GM23338 (cell line): ENCODE results near the gene PPFIBP2. TPM values are rescaled to one million over a fixed set of nuclear protein-coding genes. Genes with fewer than 3 reads are reported as not detected.

Experiments
- ATAC-seq: fragments of 200-7000 bp; cut with Tn5 transposase; 3 replicates; pipeline ENCODE4 v1.9.1; 2020
- DNase-seq: peaks from one replicate; pipeline ENCODE4 v3.0.0-alpha.2; 2015; ENCODE audit warnings: low spot score
- H2AFZ ChIP-seq: fragments of 200-600 bp; sonication (generic); 2 replicates; pipeline ENCODE4 v1.8.0; 2016; ENCODE audit warnings: antibody characterized with exemption, mild to moderate bottlenecking, moderate library complexity
- H3F3A ChIP-seq: fragments of 200-600 bp; sonication (generic); replicated peaks from 2 replicates; pipeline ENCODE4 v1.8.0; 2017; ENCODE audit warnings: antibody characterized with exemption, mixed run types, low read depth
- H3K27ac ChIP-seq: fragments of 200-600 bp; sonication (generic); 2 replicates; pipeline ENCODE4 v1.6.1; 2016; ENCODE audit warnings: low read depth
- H3K27me3 ChIP-seq: fragments of 200-600 bp; sonication (generic); 2 replicates; pipeline ENCODE4 v1.8.0; 2016; ENCODE audit warnings: mild to moderate bottlenecking, mixed run types, moderate library complexity; ENCODE audit not compliant: insufficient read depth
- H3K36me3 ChIP-seq: fragments of 200-600 bp; sonication (generic); 2 replicates; pipeline ENCODE4 v1.8.0; 2016; ENCODE audit warnings: mild to moderate bottlenecking; ENCODE audit not compliant: insufficient read depth
- H3K4me1 ChIP-seq: fragments of 200-600 bp; sonication (generic); 2 replicates; pipeline ENCODE4 v1.8.0; 2016; ENCODE audit warnings: mild to moderate bottlenecking, moderate library complexity; ENCODE audit not compliant: insufficient read depth
- H3K4me2 ChIP-seq: fragments of 200-600 bp; sonication (generic); 2 replicates; pipeline ENCODE4 v1.7.1; 2017; ENCODE audit warnings: mixed run types
- H3K4me3 ChIP-seq: fragments of 200-600 bp; sonication (generic); 2 replicates; pipeline ENCODE4 v1.6.1; 2016; ENCODE audit warnings: mixed run types
- H3K79me2 ChIP-seq: fragments of 200-600 bp; sonication (generic); replicated peaks from 2 replicates; pipeline ENCODE4 v1.8.0; 2017; ENCODE audit warnings: mild to moderate bottlenecking; ENCODE audit not compliant: insufficient read depth
- H3K9me2 ChIP-seq: fragments of 200-600 bp; sonication (generic); 2 replicates; pipeline ENCODE4 v1.8.0; 2017; ENCODE audit not compliant: insufficient read depth
- H4K20me1 ChIP-seq: fragments of 200-600 bp; sonication (generic); replicated peaks from 2 replicates; pipeline ENCODE4 v1.8.0; 2017; ENCODE audit warnings: mild to moderate bottlenecking; ENCODE audit not compliant: insufficient read depth
- H3K27ac Mint-ChIP-seq: 2 replicates; pipeline ENCODE4 v1.8.0; 2020; ENCODE audit warnings: inconsistent platforms, mild to moderate bottlenecking, moderate library complexity, mixed read lengths
- H3K27me3 Mint-ChIP-seq: 3 replicates; pipeline ENCODE4 v1.8.0; 2022; ENCODE audit warnings: low read depth, mild to moderate bottlenecking, moderate library complexity, mixed read lengths, inconsistent platforms; ENCODE audit not compliant: insufficient read depth, poor library complexity
- H3K36me3 Mint-ChIP-seq: 3 replicates; pipeline ENCODE4 v1.8.0; 2021; ENCODE audit warnings: low read depth, mild to moderate bottlenecking, inconsistent platforms, moderate library complexity, mixed read lengths
- H3K4me1 Mint-ChIP-seq: 3 replicates; pipeline ENCODE4 v1.8.0; 2020; ENCODE audit warnings: mild to moderate bottlenecking, inconsistent platforms, mixed read lengths
- H3K4me3 Mint-ChIP-seq: 3 replicates; pipeline ENCODE4 v1.8.0; 2021; ENCODE audit warnings: moderate library complexity, mild to moderate bottlenecking, inconsistent platforms, mixed read lengths
- H3K9me3 Mint-ChIP-seq: 3 replicates; pipeline ENCODE4 v1.8.0; 2020; ENCODE audit warnings: moderate library complexity, mild to moderate bottlenecking, inconsistent platforms, mixed read lengths
- CREB1 ChIP-seq: fragments of 250-450 bp; sonication (Bioruptor Pico); IDR thresholded peaks from 2 replicates; pipeline ENCODE4 v1.5.0; 2020; ENCODE audit warnings: low read depth, mild to moderate bottlenecking, moderate library complexity
- CTCF ChIP-seq, 2 experiments: fragments of 200-600 bp in 1 of 2; sonication (generic) in 1 of 2; conservative IDR thresholded peaks; 2 replicates each; pipeline versions ENCODE4 v1.5.1 to v1.6.1; 2016 to 2017; ENCODE audit warnings: antibody characterized with exemption in 2 of 2, low read depth in 2 of 2, mild to moderate bottlenecking in 2 of 2, moderate library complexity in 1 of 2
- ETS1 ChIP-seq: IDR thresholded peaks from 2 replicates; pipeline ENCODE4 v1.6.1; 2016; ENCODE audit warnings: antibody characterized with exemption
- EZH2 ChIP-seq: fragments of 200-600 bp; sonication (generic); IDR thresholded peaks from one replicate; pipeline ENCODE4 v1.8.0; 2017; ENCODE audit warnings: antibody characterized with exemption, mild to moderate bottlenecking, low read depth; ENCODE audit not compliant: unreplicated experiment
- EZH2phosphoT487 ChIP-seq: fragments of 200-600 bp; sonication (generic); IDR thresholded peaks from one replicate; pipeline ENCODE4 v1.8.1; 2018; ENCODE audit warnings: antibody characterized with exemption; ENCODE audit not compliant: unreplicated experiment
- JUNB ChIP-seq: IDR thresholded peaks from one replicate; pipeline ENCODE4 v1.6.1; 2016; ENCODE audit warnings: antibody characterized with exemption; ENCODE audit not compliant: unreplicated experiment
- NANOG ChIP-seq: IDR thresholded peaks from 2 replicates; pipeline ENCODE4 v1.6.1; 2016; ENCODE audit warnings: antibody characterized with exemption, borderline replicate concordance
- POLR2AphosphoS5 ChIP-seq: IDR thresholded peaks from 2 replicates; pipeline ENCODE4 v1.6.1; 2016; ENCODE audit warnings: antibody characterized with exemption, low read depth
- REST ChIP-seq: IDR thresholded peaks from one replicate; pipeline ENCODE4 v1.6.1; 2018; ENCODE audit warnings: antibody characterized with exemption; ENCODE audit not compliant: unreplicated experiment
- STAT1 ChIP-seq: IDR thresholded peaks from one replicate; pipeline ENCODE4 v1.6.1; 2016; ENCODE audit warnings: antibody characterized with exemption; ENCODE audit not compliant: unreplicated experiment
- ZNF114 ChIP-seq: fragments of 250-450 bp; sonication (Bioruptor Pico); IDR thresholded peaks from 2 replicates; pipeline ENCODE4 v1.5.0; 2020; ENCODE audit warnings: mild to moderate bottlenecking, moderate library complexity
- ZNF331 ChIP-seq: fragments of 250-450 bp; sonication (Bioruptor Pico); IDR thresholded peaks from 2 replicates; pipeline ENCODE4 v1.5.0; 2020; ENCODE audit warnings: low read depth, mild to moderate bottlenecking, moderate library complexity
- ZNF462 ChIP-seq: fragments of 250-450 bp; sonication (Bioruptor Pico); IDR thresholded peaks from 2 replicates; pipeline ENCODE4 v1.5.0; 2020; ENCODE audit warnings: mild to moderate bottlenecking, moderate library complexity
- polyA plus RNA-seq: library from polyadenylated mRNA; unstranded; fragments of >200 nt; fragmentation: Nextera tagmentation; extraction: Ambion mirVana; gene quantifications from 2 replicates; pipeline ENCODE4 v1.2.1, GENCODE V29; 2016
- total RNA-seq: library from RNA; depleted of rRNA; stranded (reverse); fragments of >200 nt; shearing (Covaris generic); gene quantifications from 2 replicates; pipeline ENCODE4 v1.2.3, GENCODE V29; 2014

Gene PPFIBP2
- total and polyA plus RNA-seq, 2 experiments from 2014 or later: 7.1 to 14.8 TPM

- Histone ChIP-seq H2AFZ (no peak overlapping the region), H3K79me2 (no peaks in the 10 kb centered on the region), H3K36me3 (no peaks in the 10 kb centered on the region), H3K4me1 (peaks cover 19% of the 10 kb centered on the region), H3K4me3 (no peak overlapping the region), H3F3A (no peaks in the 10 kb centered on the region), H4K20me1 (no peaks in the 10 kb centered on the region), H3K27me3 (no peaks in the 10 kb centered on the region), H3K27ac (no peak overlapping the region), H3K4me2 (no peak overlapping the region), H3K9me2 (peaks cover 13% of the 10 kb centered on the region; the same call in 1 of the 2 replicates)
- peaks cover 3% of the 10 kb centered on the region for H3K27me3 Mint-ChIP-seq
- TF ChIP-seq ETS1: no peak
- no peak for TF ChIP-seq CREB1 (CRISPR knock-in tag)
- no peak for TF ChIP-seq ZNF114 (CRISPR knock-in tag)
- TF ChIP-seq ZNF462: no peak
- TF ChIP-seq NANOG: no peak
- TF ChIP-seq POLR2AphosphoS5: no peak
- no peak for TF ChIP-seq JUNB
- no peak for TF ChIP-seq ZNF331 (CRISPR knock-in tag)
- no peak for TF ChIP-seq EZH2phosphoT487
- TF ChIP-seq CTCF (conservative IDR thresholded peaks at IDR 0.05; ENCODE audit: low read depth in 2 of 2): no peak
- TF ChIP-seq REST: no peak
- TF ChIP-seq EZH2: no peak
- no peak for TF ChIP-seq STAT1
- ATAC-seq: no peak
- DNase-seq: no peak
- no peak overlapping the region for H3K27ac Mint-ChIP-seq
- no peak overlapping the region for H3K4me3 Mint-ChIP-seq
- H3K4me1 Mint-ChIP-seq: peaks cover 28% of the 10 kb centered on the region
- no peaks in the 10 kb centered on the region for H3K36me3 Mint-ChIP-seq
- no peaks in the 10 kb centered on the region for H3K9me3 Mint-ChIP-seq
These were observed 78.2 kb downstream of the PPFIBP2 start for GRCh38 chr11:7591987-7592386.
